Large intestine (tissue), 3 donors: ENCODE results near the gene C19orf44. TPM values are rescaled to one million over a fixed set of nuclear protein-coding genes. Genes with fewer than 3 reads are reported as not detected.

Experiments used
- DNase-seq, 2 donors: peaks; one replicate each; pipeline versions ENCODE4 v3.0.0 to v3.0.0-alpha.2; 2013
- H3K27ac ChIP-seq: one replicate; pipeline ENCODE4 v1.5.1; 2013; ENCODE audit warnings: low read length
- H3K27me3 ChIP-seq: 2 replicates; pipeline ENCODE4 v1.6.1; 2013; ENCODE audit warnings: low read length; ENCODE audit not compliant: control insufficient read depth, insufficient read depth
- H3K36me3 ChIP-seq: 2 replicates; pipeline ENCODE4 v1.6.1; 2013; ENCODE audit warnings: low read length; ENCODE audit not compliant: control insufficient read depth, insufficient read depth
- H3K4me1 ChIP-seq: one replicate; pipeline ENCODE4 v1.6.1; 2013; ENCODE audit warnings: low read length; ENCODE audit not compliant: control insufficient read depth, insufficient read depth
- H3K4me3 ChIP-seq: one replicate; pipeline ENCODE4 v1.5.1; 2013; ENCODE audit warnings: low read length
- H3K9me3 ChIP-seq: one replicate; pipeline ENCODE4 v1.6.1; 2013; ENCODE audit warnings: mild to moderate bottlenecking, low read depth, low read length, moderate library complexity; ENCODE audit not compliant: control insufficient read depth
- WGBS: methylation state at CpG from one replicate; pipeline ENCODE4 v1.1.5; 2013; ENCODE audit warnings: low lambda C conversion rate; ENCODE audit not compliant: insufficient coverage; 5-methylcytosine and 5-hydroxymethylcytosine counted together
- polyA plus RNA-seq: library from polyadenylated mRNA; unstranded; fragments of 120-200 nt; gene quantifications from one replicate; pipeline ENCODE4 v1.2.1, GENCODE V29; 2013

Gene C19orf44
- polyA plus RNA-seq, 1 donor = 4.6 TPM

- Histone ChIP-seq H3K36me3 (peaks cover 88% of the 10 kb centered on the region), H3K27ac (no peak overlapping the region), H3K4me1 (no peaks in the 10 kb centered on the region), H3K9me3 (no peaks in the 10 kb centered on the region), H3K27me3 (no peaks in the 10 kb centered on the region), H3K4me3 (no peak overlapping the region)
- no CpG with 5 or more reads among the region's 29 CpGs for WGBS
- DNase-seq = no peak
Observed at GRCh38 chr19:16525751-16526481, 29.7 kb downstream of the C19orf44 start.

- no CpG with 5 or more reads among the region's 14 CpGs for WGBS
- Histone ChIP-seq H3K27me3 (no peaks in the 10 kb centered on the region), H3K36me3 (peaks cover 91% of the 10 kb centered on the region), H3K4me1 (no peaks in the 10 kb centered on the region), H3K27ac (no peak overlapping the region), H3K4me3 (no peak overlapping the region), H3K9me3 (no peaks in the 10 kb centered on the region)
- no peak for DNase-seq
Observed at GRCh38 chr19:16527334-16527935, 31.2 kb downstream of the C19orf44 start.

GRCh38 chr19:16527971-16528521, 31.9 kb downstream of the C19orf44 start:
- Histone ChIP-seq H3K9me3 (no peaks in the 10 kb centered on the region), H3K36me3 (peaks cover 91% of the 10 kb centered on the region), H3K4me1 (no peaks in the 10 kb centered on the region), H3K27ac (no peak overlapping the region), H3K27me3 (no peaks in the 10 kb centered on the region), H3K4me3 (no peak overlapping the region)
- DNase-seq = no peak
- WGBS = no CpG with 5 or more reads among the region's 12 CpGs

GRCh38 chr19:16529466-16530144, 33.4 kb downstream of the C19orf44 start:
- H3K9me3 ChIP-seq = no peaks in the 10 kb centered on the region
- no peak overlapping the region for H3K4me3 ChIP-seq
- no peaks in the 10 kb centered on the region for H3K4me1 ChIP-seq
- H3K36me3 ChIP-seq = peaks cover 92% of the 10 kb centered on the region
- H3K27me3 ChIP-seq = no peaks in the 10 kb centered on the region
- DNase-seq = no peak
- H3K27ac ChIP-seq = no peak overlapping the region
- no CpG with 5 or more reads among the region's 25 CpGs for WGBS

- no peak for DNase-seq
- WGBS = no CpG with 5 or more reads among the region's 43 CpGs
- no peaks in the 10 kb centered on the region for H3K4me1 ChIP-seq
- H3K4me3 ChIP-seq = no peak overlapping the region
- no peaks in the 10 kb centered on the region for H3K27me3 ChIP-seq
- H3K9me3 ChIP-seq = no peaks in the 10 kb centered on the region
- H3K27ac ChIP-seq = no peak overlapping the region
- H3K36me3 ChIP-seq = peaks cover 92% of the 10 kb centered on the region
Observed at GRCh38 chr19:16530540-16531379, 34.6 kb downstream of the C19orf44 start.

GRCh38 chr19:16531380-16531669, 35.1 kb downstream of the C19orf44 start:
- no peak for DNase-seq
- H3K27me3 ChIP-seq = no peaks in the 10 kb centered on the region
- H3K9me3 ChIP-seq = no peaks in the 10 kb centered on the region
- peaks cover 92% of the 10 kb centered on the region for H3K36me3 ChIP-seq
- no peak overlapping the region for H3K27ac ChIP-seq
- WGBS = no CpG with 5 or more reads among the region's 12 CpGs
- no peak overlapping the region for H3K4me3 ChIP-seq
- no peaks in the 10 kb centered on the region for H3K4me1 ChIP-seq

- WGBS = no CpG with 5 or more reads among the region's 47 CpGs
- no peak overlapping the region for H3K4me3 ChIP-seq
- H3K9me3 ChIP-seq = no peaks in the 10 kb centered on the region
- H3K4me1 ChIP-seq = no peaks in the 10 kb centered on the region
- DNase-seq = no peak
- H3K36me3 ChIP-seq = peaks cover 90% of the 10 kb centered on the region
- no peak overlapping the region for H3K27ac ChIP-seq
- H3K27me3 ChIP-seq = no peaks in the 10 kb centered on the region
Observed at GRCh38 chr19:16532440-16533234, 36.4 kb downstream of the C19orf44 start.

- no peak for DNase-seq
- no peak overlapping the region for H3K4me3 ChIP-seq
- 80% methylated on average over 1 of the region's 18 CpGs for WGBS
- H3K27ac ChIP-seq = no peak overlapping the region
- H3K9me3 ChIP-seq = no peaks in the 10 kb centered on the region
- no peaks in the 10 kb centered on the region for H3K4me1 ChIP-seq
- peaks cover 84% of the 10 kb centered on the region for H3K36me3 ChIP-seq
- H3K27me3 ChIP-seq = no peaks in the 10 kb centered on the region
Observed at GRCh38 chr19:16535381-16535780, 39.2 kb downstream of the C19orf44 start.

GRCh38 chr19:16536130-16536529, 39.9 kb downstream of the C19orf44 start:
- no peaks in the 10 kb centered on the region for H3K9me3 ChIP-seq
- H3K27ac ChIP-seq = no peak overlapping the region
- no peak for DNase-seq
- WGBS = no CpG with 5 or more reads among the region's 9 CpGs
- H3K4me1 ChIP-seq = peaks cover 6% of the 10 kb centered on the region
- no peaks in the 10 kb centered on the region for H3K27me3 ChIP-seq
- no peak overlapping the region for H3K4me3 ChIP-seq
- H3K36me3 ChIP-seq = peaks cover 77% of the 10 kb centered on the region
